HepG2 (cell line): Measurements from ENCODE around the gene FAM98A. TPM values are rescaled to one million over a fixed set of nuclear protein-coding genes. Genes with fewer than 3 reads are reported as not detected.

ENCODE experiments used
- ATAC-seq: fragments of 200-7000 bp; cut with Tn5 transposase; 3 replicates; pipeline ENCODE4 v1.9.1; 2020; ENCODE audit warnings: mild to moderate bottlenecking, moderate library complexity
- BruUV-seq: library from RNA; stranded (reverse); fragments of 400-500 nt; replicated peaks from 2 replicates; lab custom pipeline; 2021; lab: Mats Ljungman, UMichigan
- CTCF ChIA-PET: fragments of 300-600 bp; formaldehyde crosslinking; extraction: SDS; loops from one replicate; lab custom pipeline; 2021; ENCODE audit warnings: low total read pairs, inconsistent platforms, low intra/inter-chr PET ratio; lab: Yijun Ruan, JAX
- POLR2A ChIA-PET: fragments of 350-600 bp; sonication (Branson Sonifier 250); formaldehyde crosslinking; loops from one replicate; lab custom pipeline; 2020; ENCODE audit warnings: antibody characterized with exemption, inconsistent platforms; lab: Yijun Ruan, JAX
- DNase-seq: peaks from one replicate; pipeline ENCODE4 v3.0.0-alpha.2; 2015; ENCODE audit warnings: low spot score
- FAIRE-seq: peaks from 3 replicates; lab custom pipeline; 2011; peaks lifted over from hg19 to GRCh38; lab: Jason Lieb, UNC
- H2AFZ ChIP-seq: one replicate; pipeline ENCODE4 v1.6.1; 2011; ENCODE audit warnings: low read length, inconsistent platforms
- H3K27ac ChIP-seq: fragments of 300-600 bp; 3 replicates; pipeline ENCODE4 v1.8.0; 2011; ENCODE audit warnings: mixed run types, mild to moderate bottlenecking, mixed read lengths, low read length, inconsistent platforms; ENCODE audit not compliant: insufficient read depth; ENCODE audit errors: extremely low read length
- H3K27me3 ChIP-seq, 2 experiments: fragments of 200-600 bp in 1 of 2; 2 replicates in 1 of 2; 3 replicates in 1 of 2; pipeline versions ENCODE4 v1.6.0 to v1.8.0; 2011; ENCODE audit warnings: low read length in 2 of 2, mild to moderate bottlenecking in 2 of 2, moderate library complexity in 2 of 2, inconsistent platforms in 1 of 2; ENCODE audit not compliant: insufficient read depth in 2 of 2, control insufficient read depth in 1 of 2
- H3K36me3 ChIP-seq, 2 experiments: fragments of 200-600 bp in 1 of 2; replicated peaks in 1 of 2; 2 replicates in 1 of 2; 3 replicates in 1 of 2; pipeline versions ENCODE4 v1.5.1 to v1.8.0; 2011; ENCODE audit warnings: low read length in 2 of 2, inconsistent platforms in 1 of 2; ENCODE audit not compliant: insufficient read depth in 2 of 2, control insufficient read depth in 1 of 2
- H3K4me1 ChIP-seq: 2 replicates; pipeline ENCODE4 v1.5.1; 2012; ENCODE audit warnings: low read length, inconsistent platforms; ENCODE audit not compliant: insufficient read depth
- H3K4me2 ChIP-seq: 2 replicates; pipeline ENCODE4 v1.6.0; 2011; ENCODE audit warnings: low read depth, low read length, inconsistent platforms
- H3K4me3 ChIP-seq, 3 experiments: fragments of 200-600 bp in 1 of 3; sonication (generic), shearing (Covaris generic) in 1 of 3; replicated peaks in 1 of 3; 2 replicates each; pipeline ENCODE4 v1.5.1; 2011 to 2016; ENCODE audit warnings: low read length in 3 of 3, inconsistent platforms in 2 of 3, low read depth in 2 of 3, mild to moderate bottlenecking in 2 of 3, control low read depth in 1 of 3, mixed read lengths in 1 of 3; ENCODE audit not compliant: insufficient read depth in 1 of 3
- H3K79me2 ChIP-seq: one replicate; pipeline ENCODE4 v1.6.1; 2011; ENCODE audit warnings: low read length, inconsistent platforms; ENCODE audit not compliant: insufficient read depth
- H3K9ac ChIP-seq: 2 replicates; pipeline ENCODE4 v1.6.0; 2011; ENCODE audit warnings: mild to moderate bottlenecking, low read depth, low read length, inconsistent platforms; ENCODE audit not compliant: insufficient read depth
- H3K9me3 ChIP-seq: 2 replicates; pipeline ENCODE4 v1.5.1; 2012; ENCODE audit warnings: mild to moderate bottlenecking, low read length
- H4K20me1 ChIP-seq: 2 replicates; pipeline ENCODE4 v1.6.0; 2011; ENCODE audit warnings: inconsistent platforms, mild to moderate bottlenecking, low read length, moderate library complexity; ENCODE audit not compliant: insufficient read depth
- AKAP8 ChIP-seq: sonication (generic); formaldehyde crosslinking; IDR thresholded peaks from 2 replicates; pipeline ENCODE4 v1.5.1; 2020; ENCODE audit warnings: mild to moderate bottlenecking, missing genetic modification reagents
- HOXA3 ChIP-seq: sonication (generic); formaldehyde crosslinking; IDR thresholded peaks from 2 replicates; pipeline ENCODE4 v1.5.0; 2020; ENCODE audit warnings: missing genetic modification reagents
- MED8 ChIP-seq: sonication (generic); formaldehyde crosslinking; IDR thresholded peaks from 2 replicates; pipeline ENCODE4 v1.8.1; 2023; ENCODE audit warnings: mild to moderate bottlenecking, missing genetic modification reagents; ENCODE audit not compliant: insufficient replicate concordance
- THAP8 ChIP-seq: sonication (generic); formaldehyde crosslinking; IDR thresholded peaks from 2 replicates; pipeline ENCODE4 v1.5.1; 2020; ENCODE audit warnings: missing genetic modification reagents, mild to moderate bottlenecking, borderline replicate concordance
- ZNF234 ChIP-seq: sonication (generic); formaldehyde crosslinking; conservative IDR thresholded peaks from 2 replicates; pipeline ENCODE4 v1.5.1; 2020; ENCODE audit warnings: mild to moderate bottlenecking, missing genetic modification reagents
- WGBS: methylation state at CpG from one replicate; pipeline ENCODE4 v1.1.6; 2017; ENCODE audit warnings: low lambda C conversion rate; 5-methylcytosine and 5-hydroxymethylcytosine counted together
- in situ Hi-C: cut with HindIII; loops from 2 replicates; pipeline ENCODE4 v1.10.0; 2017; ENCODE audit warnings: low pct_unique_long_range_greater_than_20kb; ENCODE audit not compliant: extremely low pct_ligation_motif_present
- intact Hi-C: fragments of 100-400 bp; cut with micrococcal nuclease; formaldehyde crosslinking; loops from one replicate; pipeline ENCODE4 v1.10.0; 2022; ENCODE audit not compliant: unreplicated experiment
- polyA plus RNA-seq, 8 experiments: library from polyadenylated mRNA; depleted of rRNA in 3 of 8; stranded (reverse) in 7 of 8; unstranded in 1 of 8; fragments of >200 nt; fragmentation: Illumina TruSeq in 4 of 8; extraction: Trizol in 4 of 8; gene quantifications; 2 replicates each; pipeline versions ENCODE4 v1.2.1 to v1.2.3, GENCODE V29; 2011 to 2016; ENCODE audit warnings: low read depth in 4 of 8, missing spikeins in 1 of 8, mixed read lengths in 1 of 8; ENCODE audit not compliant: insufficient read depth in 1 of 8
- total RNA-seq, 5 experiments: library from RNA; depleted of rRNA; stranded (reverse); fragments of >200 nt; fragmentation: Illumina TruSeq; extraction: Trizol; gene quantifications; 2 replicates each; pipeline ENCODE4 v1.2.3, GENCODE V29; 2016; ENCODE audit warnings: low read depth in 1 of 5

The FAM98A gene
- total and polyA plus RNA-seq, 2 of the 13 experiments (the other 11 are each of a cell fraction or from before 2014, with no cell fraction given) = 44.0 to 61.4 TPM

- H2AFZ ChIP-seq = no peak overlapping the region
- no peak for FAIRE-seq
- ChIA-PET CTCF (no interaction called here), POLR2A (no interaction called here)
- DNase-seq = no peak
- no peaks in the 10 kb centered on the region for H3K36me3 ChIP-seq
- no TSS peak for BruUV-seq
- no peak for ATAC-seq
- peaks cover 9% of the 10 kb centered on the region; the same call in 1 of the 2 replicates for H3K4me1 ChIP-seq
- H3K9ac ChIP-seq = no peak overlapping the region
- no peak overlapping the region for H3K27ac ChIP-seq
- in situ Hi-C loops (no loop called here), intact Hi-C loops (no loop called here)
- peaks cover 6% of the 10 kb centered on the region for H3K79me2 ChIP-seq
- no peaks in the 10 kb centered on the region; a peak in 1 of 5 replicates for H3K27me3 ChIP-seq
- H3K4me3 ChIP-seq = no peak overlapping the region
- no peaks in the 10 kb centered on the region for H4K20me1 ChIP-seq
- WGBS = 16% methylated on average over 3 of the region's 3 CpGs
- no peak for TF ChIP-seq ZNF234
- no peak for TF ChIP-seq HOXA3 (CRISPR knock-in tag)
- TF ChIP-seq, all 625 proteins: peak for 0
- H3K4me2 ChIP-seq = no peak overlapping the region
- no peaks in the 10 kb centered on the region for H3K9me3 ChIP-seq
Measured at GRCh38 chr2:33603416-33603815, 4.3 kb upstream of the FAM98A start.

GRCh38 chr2:33602201-33602830, 3.2 kb upstream of the FAM98A start:
- no peak for TF ChIP-seq MED8 (CRISPR knock-in tag)
- TF ChIP-seq AKAP8 (CRISPR knock-in tag) = no peak
- no peak for TF ChIP-seq THAP8 (CRISPR knock-in tag)
- TF ChIP-seq, all 625 proteins: peak for 0
- no peak overlapping the region for H3K4me2 ChIP-seq
- in situ Hi-C loops (no loop called here), intact Hi-C loops (no loop called here)
- ChIA-PET POLR2A (no interaction called here), CTCF (no interaction called here)
- WGBS = 46% methylated on average over 6 of the region's 6 CpGs
- H2AFZ ChIP-seq = no peak overlapping the region
- H3K9ac ChIP-seq = no peak overlapping the region
- H3K27me3 ChIP-seq = no peaks in the 10 kb centered on the region; a peak in 1 of 5 replicates
- H3K27ac ChIP-seq = no peak overlapping the region
- DNase-seq (no peak), ATAC-seq (no peak), FAIRE-seq (no peak)
- H4K20me1 ChIP-seq = no peaks in the 10 kb centered on the region
- H3K9me3 ChIP-seq = no peaks in the 10 kb centered on the region
- no TSS peak for BruUV-seq
- H3K4me3 ChIP-seq = no peak overlapping the region
- peaks cover 18% of the 10 kb centered on the region for H3K4me1 ChIP-seq
- peaks cover 17% of the 10 kb centered on the region for H3K79me2 ChIP-seq
- no peaks in the 10 kb centered on the region for H3K36me3 ChIP-seq
